Liver (tissue), 3 donors: ENCODE results near the gene ZDHHC23.

Experiments used
- CTCF ChIP-seq: fragments of 150-350 bp; IDR thresholded peaks from 2 replicates; pipeline ENCODE4 v1.5.1; 2017; ENCODE audit warnings: improper control_type of control experiment, low read depth, low read length; ENCODE audit not compliant: missing input control
- HNF4G ChIP-seq: IDR thresholded peaks from 2 replicates; pipeline ENCODE4 v1.6.1; 2016; ENCODE audit warnings: antibody characterized with exemption
- donor health status: healthy.
- donor health status: healthy.

- TF ChIP-seq CTCF, result no peak
- TF ChIP-seq HNF4G, result no peak
Observed at GRCh38 chr3:113906568-113907140, 41.2 kb upstream of the ZDHHC23 start.
